Retinal pigment epithelial cell (primary cell): Measurements from ENCODE around the gene LHB.

Source experiments
- DNase-seq: peaks from one replicate; pipeline ENCODE4 v3.0.0-alpha.2; 2010; ENCODE audit warnings: low read depth
- H3K4me3 ChIP-seq: 2 replicates; pipeline ENCODE4 v1.5.1; 2011; ENCODE audit warnings: mild to moderate bottlenecking, low read length, control low read depth, moderate library complexity
- CTCF ChIP-seq: conservative IDR thresholded peaks from 2 replicates; pipeline ENCODE4 v1.5.1; 2011; ENCODE audit warnings: low read depth, low read length, control low read depth, inconsistent platforms

LHB gene

GRCh38 chr19:49017041-49017665 is at the start of gene LHB:
LHB (minus strand) TSS chr19:49017091; CDS start chr19:49017081, 10 bp downstream.
- TF ChIP-seq CTCF = no peak
- no peak for DNase-seq
- H3K4me3 ChIP-seq = peak within 1 kb of the TSS; percentile 39

- no peak for DNase-seq
- no peak overlapping the region for H3K4me3 ChIP-seq
- TF ChIP-seq CTCF = no peak
These were observed 49.1 kb upstream of the LHB start for GRCh38 chr19:49065905-49066512.

GRCh38 chr19:49064768-49065611 is 48.1 kb upstream of the LHB start, which contains the start of gene NTF4:
NTF4 (minus strand) TSS chr19:49064818; CDS start chr19:49061997, 2,821 bp downstream.
- H3K4me3 ChIP-seq = peak within 1 kb of the TSS; percentile 29
- no peak for TF ChIP-seq CTCF
- no peak for DNase-seq

GRCh38 chr19:49064029-49064629 is 47.2 kb upstream of the LHB start:
- no peak for DNase-seq
- no peak for TF ChIP-seq CTCF
- no peak overlapping the region for H3K4me3 ChIP-seq

GRCh38 chr19:49061445-49061844 is 44.6 kb upstream of the LHB start:
- DNase-seq = no peak
- no peak for TF ChIP-seq CTCF
- H3K4me3 ChIP-seq = no peak overlapping the region

GRCh38 chr19:49061000-49061399 is 44.1 kb upstream of the LHB start:
- H3K4me3 ChIP-seq = no peak overlapping the region
- no peak for TF ChIP-seq CTCF
- DNase-seq = no peak
